H1 (cell line): ENCODE measurements around the gene PRAF2. TPM values are rescaled to one million over a fixed set of nuclear protein-coding genes. Genes with fewer than 3 reads are reported as not detected.

Experiments
- CTCF ChIA-PET: fragments of 300-600 bp; sonication (Branson Sonifier 250); formaldehyde crosslinking; loops from one replicate; lab custom pipeline; 2021; ENCODE audit not compliant: partially characterized antibody; lab: Charles Lee
- POLR2A ChIA-PET: fragments of 300-600 bp; sonication (Branson Sonifier 250); formaldehyde crosslinking; loops from one replicate; lab custom pipeline; 2021; ENCODE audit warnings: inconsistent platforms; ENCODE audit not compliant: partially characterized antibody; lab: Charles Lee
- DNase-seq, 2 experiments: peaks; one replicate each; pipeline versions ENCODE4 v3.0.0 to v3.0.0-alpha.2; 2010 to 2022; ENCODE audit warnings: low spot score in 2 of 2, low read depth in 1 of 2, mixed read lengths in 1 of 2
- FAIRE-seq: peaks from 2 replicates; lab custom pipeline; 2011; peaks lifted over from hg19 to GRCh38; lab: Jason Lieb, UNC
- H2AFZ ChIP-seq: 2 replicates; pipeline ENCODE4 v1.8.1; 2012; ENCODE audit warnings: low read length, inconsistent platforms
- H2AK5ac ChIP-seq: 2 replicates; pipeline ENCODE4 v1.6.1; 2013; ENCODE audit warnings: low read depth, low read length
- H2BK120ac ChIP-seq: replicated peaks from 2 replicates; pipeline ENCODE3; 2013; ENCODE audit warnings: low read depth, low read length, inconsistent platforms
- H2BK12ac ChIP-seq: 2 replicates; pipeline ENCODE4 v1.6.1; 2013; ENCODE audit warnings: low read depth, low read length
- H2BK15ac ChIP-seq: 2 replicates; pipeline ENCODE4 v1.6.1; 2013; ENCODE audit warnings: low read length
- H2BK20ac ChIP-seq: 2 replicates; pipeline ENCODE4 v1.6.1; 2013; ENCODE audit warnings: low read length
- H2BK5ac ChIP-seq: 2 replicates; pipeline ENCODE4 v1.6.1; 2013; ENCODE audit warnings: low read depth, low read length
- H3K14ac ChIP-seq: 2 replicates; pipeline ENCODE4 v1.6.1; 2013; ENCODE audit warnings: inconsistent platforms; ENCODE audit not compliant: insufficient read length
- H3K18ac ChIP-seq: 2 replicates; pipeline ENCODE4 v1.6.1; 2013; ENCODE audit warnings: low read length; ENCODE audit errors: extremely low read depth
- H3K23ac ChIP-seq: 2 replicates; pipeline ENCODE4 v1.6.1; 2013; ENCODE audit warnings: inconsistent platforms; ENCODE audit not compliant: insufficient read length
- H3K23me2 ChIP-seq: 2 replicates; pipeline ENCODE4 v1.6.1; 2013; ENCODE audit warnings: low read depth, low read length
- H3K27ac ChIP-seq: 2 replicates; pipeline ENCODE4 v1.6.1; 2011; ENCODE audit warnings: low read depth, low read length, inconsistent platforms
- H3K27me3 ChIP-seq, 4 experiments: replicated peaks in 1 of 4; 1 replicate in 1 of 4; 2 replicates in 3 of 4; pipeline versions ENCODE4 v1.6.1 to v1.8.1; 2011 to 2013; ENCODE audit warnings: low read length in 3 of 4, mild to moderate bottlenecking in 3 of 4, inconsistent platforms in 2 of 4, mixed read lengths in 2 of 4, moderate library complexity in 1 of 4; ENCODE audit not compliant: control insufficient read depth in 3 of 4, insufficient read depth in 3 of 4; ENCODE audit errors: extremely low read depth in 1 of 4
- H3K36me3 ChIP-seq, 4 experiments: 2 replicates each; pipeline versions ENCODE4 v1.6.1 to v1.8.1; 2011 to 2013; ENCODE audit warnings: mild to moderate bottlenecking in 4 of 4, low read length in 3 of 4, moderate library complexity in 2 of 4, control low read depth in 1 of 4, inconsistent platforms in 1 of 4; ENCODE audit not compliant: insufficient read depth in 4 of 4, control insufficient read depth in 2 of 4
- H3K4ac ChIP-seq: replicated peaks from 2 replicates; pipeline ENCODE3; 2013; ENCODE audit warnings: low read length, low read depth, mixed read lengths, inconsistent platforms; ENCODE audit not compliant: insufficient read length
- H3K4me1 ChIP-seq, 4 experiments: replicated peaks in 1 of 4; 1 replicate in 1 of 4; 2 replicates in 3 of 4; pipeline versions ENCODE4 v1.6.1 to v1.8.1; 2011 to 2013; ENCODE audit warnings: low read length in 3 of 4, inconsistent platforms in 2 of 4, mixed read lengths in 1 of 4; ENCODE audit not compliant: insufficient read depth in 4 of 4, control insufficient read depth in 3 of 4
- H3K4me2 ChIP-seq, 2 experiments: 2 replicates each; pipeline versions ENCODE4 v1.6.1 to v1.8.1; 2011 to 2013; ENCODE audit warnings: low read depth in 2 of 2, low read length in 2 of 2, control low read depth in 1 of 2, inconsistent platforms in 1 of 2, mild to moderate bottlenecking in 1 of 2; ENCODE audit not compliant: insufficient read depth in 1 of 2
- H3K4me3 ChIP-seq, 4 experiments: fragments of 200-600, 300-600 bp in 1 of 4; sonication (generic), shearing (Covaris generic), sonication (Bioruptor Twin) in 1 of 4; 2 replicates each; pipeline versions ENCODE4 v1.5.1 to v1.8.1; 2011 to 2016; ENCODE audit warnings: low read length in 4 of 4, low read depth in 3 of 4, control low read depth in 2 of 4, inconsistent platforms in 2 of 4, mild to moderate bottlenecking in 2 of 4, mixed read lengths in 1 of 4, moderate library complexity in 1 of 4; ENCODE audit not compliant: insufficient read depth in 2 of 4; ENCODE audit errors: extremely low read depth in 1 of 4
- H3K56ac ChIP-seq: replicated peaks from 2 replicates; pipeline ENCODE3; 2013; ENCODE audit warnings: low read depth, mild to moderate bottlenecking, mixed read lengths, low read length, inconsistent platforms; ENCODE audit not compliant: insufficient read length
- H3K79me1 ChIP-seq: 2 replicates; pipeline ENCODE4 v1.6.1; 2013; ENCODE audit warnings: low read depth, low read length, control low read depth
- H3K79me2 ChIP-seq, 2 experiments: 2 replicates each; pipeline versions ENCODE4 v1.6.1 to v1.8.1; 2012 to 2013; ENCODE audit warnings: low read length in 2 of 2, mild to moderate bottlenecking in 2 of 2, inconsistent platforms in 1 of 2; ENCODE audit not compliant: insufficient read depth in 2 of 2, control insufficient read depth in 1 of 2
- H3K9ac ChIP-seq, 4 experiments: replicated peaks in 1 of 4; 1 replicate in 1 of 4; 2 replicates in 3 of 4; pipeline versions ENCODE4 v1.6.1 to v1.8.1; 2011 to 2013; ENCODE audit warnings: low read depth in 3 of 4, low read length in 3 of 4, control low read depth in 2 of 4, mild to moderate bottlenecking in 2 of 4, moderate library complexity in 2 of 4, inconsistent platforms in 1 of 4; ENCODE audit errors: extremely low read depth in 1 of 4
- H3K9me3 ChIP-seq, 2 experiments: 2 replicates each; pipeline versions ENCODE4 v1.6.1 to v1.8.1; 2012 to 2013; ENCODE audit warnings: mild to moderate bottlenecking in 2 of 2, moderate library complexity in 2 of 2, control low read depth in 1 of 2, inconsistent platforms in 1 of 2, low read depth in 1 of 2, low read length in 1 of 2, mixed read lengths in 1 of 2; ENCODE audit not compliant: insufficient read depth in 2 of 2
- H4K20me1 ChIP-seq, 2 experiments: replicated peaks in 1 of 2; 2 replicates each; pipeline versions ENCODE3 to v1.8.1; 2011 to 2013; ENCODE audit warnings: inconsistent platforms in 2 of 2, low read length in 2 of 2, mild to moderate bottlenecking in 1 of 2; ENCODE audit not compliant: insufficient read depth in 2 of 2, control insufficient read depth in 1 of 2
- H4K5ac ChIP-seq: 2 replicates; pipeline ENCODE4 v1.6.1; 2013; ENCODE audit warnings: low read length, low read depth, mixed read lengths, inconsistent platforms; ENCODE audit not compliant: insufficient read length
- H4K8ac ChIP-seq: 2 replicates; pipeline ENCODE4 v1.8.0; 2013; ENCODE audit warnings: mild to moderate bottlenecking, moderate library complexity, low read length, inconsistent platforms; ENCODE audit not compliant: insufficient read depth; ENCODE audit errors: extremely low read depth
- H4K91ac ChIP-seq: replicated peaks from 2 replicates; pipeline ENCODE3; 2013; ENCODE audit warnings: low read length, mixed read lengths, inconsistent platforms; ENCODE audit not compliant: insufficient read length
- BACH1 ChIP-seq: IDR thresholded peaks from 2 replicates; pipeline ENCODE4 v1.6.1; 2012; ENCODE audit warnings: low read length, improper control_type of control experiment
- CTCF ChIP-seq, 3 experiments: IDR thresholded peaks; 1 replicate in 2 of 3; 2 replicates in 1 of 3; pipeline versions ENCODE4 v1.5.1 to v1.6.1; 2011; ENCODE audit warnings: low read length in 3 of 3, mild to moderate bottlenecking in 3 of 3, inconsistent platforms in 2 of 3, low read depth in 1 of 3, moderate library complexity in 1 of 3; ENCODE audit not compliant: insufficient read depth in 1 of 3; ENCODE audit errors: control extremely low read depth in 1 of 3
- WGBS, 2 experiments: shearing (Covaris generic) in 1 of 2; methylation state at CpG; one replicate each; pipeline versions ENCODE4 v1.1.6 to v1.1.7; 2013 to 2015; ENCODE audit warnings: low lambda C conversion rate in 2 of 2, mixed read lengths in 2 of 2, inconsistent platforms in 1 of 2, low coverage in 1 of 2, missing lambda C conversion rate in 1 of 2; ENCODE audit not compliant: insufficient replicate concordance in 2 of 2, insufficient coverage in 1 of 2, insufficient read length in 1 of 2; ENCODE audit errors: extremely low coverage in 1 of 2, missing lambda C conversion rate in 1 of 2; 5-methylcytosine and 5-hydroxymethylcytosine counted together
- polyA plus RNA-seq, 7 experiments: library from polyadenylated mRNA; depleted of rRNA in 3 of 7; stranded (reverse) in 5 of 7; unstranded in 2 of 7; fragments of >200 nt in 5 of 7; fragments of 200-250 nt in 2 of 7; gene quantifications; 1 replicate in 5 of 7; 2 replicates in 1 of 7; 4 replicates in 1 of 7; pipeline versions ENCODE4 v1.2.1 to v1.2.3, GENCODE V29; 2011 to 2013; ENCODE audit warnings: missing spikeins in 2 of 7, mixed read lengths in 2 of 7
- total RNA-seq: library from RNA; stranded (reverse); fragmentation: NEBNext Ultra II Directional; extraction: Animal tissue kit (Norgen Biotek cat#: 25700); gene quantifications from 2 replicates; pipeline ENCODE4 v1.2.1, GENCODE V29; 2021

PRAF2 gene
- total and polyA plus RNA-seq, 2 of the 8 experiments (the other 6 are each of a cell fraction or from before 2014, with no cell fraction given) = 11.3 to 15.4 TPM

GRCh38 chrX:49101629-49101984, 27.8 kb upstream of the PRAF2 start:
- Histone ChIP-seq H2AFZ (no peak overlapping the region), H2BK15ac (no peak overlapping the region), H4K91ac (no peak overlapping the region), H4K8ac (no peak overlapping the region; the same call in 1 of the 2 replicates), H3K79me1 (no peaks in the 10 kb centered on the region), H3K4ac (no peak overlapping the region), H2BK5ac (no peak overlapping the region), H3K4me3 (peak overlapping the region; percentile 68 to 94 (median 84)), H3K4me1 (no peaks in the 10 kb centered on the region; a peak in 1 of 7 replicates), H3K4me2 (peak overlapping the region; percentile 69 to 74), H3K79me2 (peaks cover 0 to 3% of the 10 kb centered on the region in 2 experiments; a peak in 1 of 4 replicates), H2BK20ac (no peak overlapping the region), H2AK5ac (no peak overlapping the region), H3K27me3 (no peaks in the 10 kb centered on the region), H3K27ac (no peak overlapping the region), H4K5ac (peak overlapping the region; percentile 33), H3K36me3 (no peaks in the 10 kb centered on the region), H4K20me1 (no peaks in the 10 kb centered on the region), H3K18ac (no peak overlapping the region), H3K56ac (no peak overlapping the region), H3K23ac (no peak overlapping the region), H2BK120ac (no peak overlapping the region), H3K9me3 (no peaks in the 10 kb centered on the region), H3K14ac (no peak overlapping the region), H3K23me2 (peaks cover 2% of the 10 kb centered on the region; the same call in 1 of the 2 replicates)
- POLR2A ChIA-PET = interaction anchor here (1.0 kb wide), 1 partner anchor 21 kb away, joined by 3 read pairs; no protein-coding TSS in a partner anchor
- FAIRE-seq (no peak), DNase-seq (no peak)
- TF ChIP-seq CTCF (IDR thresholded peaks at IDR 0.05; ENCODE audit: control extremely low read depth in 1 of 3, insufficient read depth in 1 of 3, low read depth in 1 of 3, low read length in 3 of 3) (peak in 1 of 3 experiments; percentile 18; a peak in 1 of 4 replicates), BACH1 (no peak)
- TF ChIP-seq, all 59 proteins: peak for 1
- no peak overlapping the region for H2BK12ac ChIP-seq
- peak overlapping the region in 1 of 4 experiments; percentile 30; a peak in 3 of 7 replicates for H3K9ac ChIP-seq
- WGBS, 2 experiments = 10% methylated on average over 2 of the region's 9 CpGs; no CpG with 5 or more reads in 1 of the 2 experiments
- CTCF ChIA-PET = no interaction called here
